ENCODE results near the gene LILRA1. TPM values are rescaled to one million over a fixed set of nuclear protein-coding genes. Genes with fewer than 3 reads are reported as not detected.
"Not testable (repeated sequence)": the region's sequence is repeated elsewhere in the genome, so short reads cannot be mapped to it uniquely, and the experiment has no call there.

Gene LILRA1
- total RNA-seq, 1 donor from 2014 or later = not detected

DNA sequence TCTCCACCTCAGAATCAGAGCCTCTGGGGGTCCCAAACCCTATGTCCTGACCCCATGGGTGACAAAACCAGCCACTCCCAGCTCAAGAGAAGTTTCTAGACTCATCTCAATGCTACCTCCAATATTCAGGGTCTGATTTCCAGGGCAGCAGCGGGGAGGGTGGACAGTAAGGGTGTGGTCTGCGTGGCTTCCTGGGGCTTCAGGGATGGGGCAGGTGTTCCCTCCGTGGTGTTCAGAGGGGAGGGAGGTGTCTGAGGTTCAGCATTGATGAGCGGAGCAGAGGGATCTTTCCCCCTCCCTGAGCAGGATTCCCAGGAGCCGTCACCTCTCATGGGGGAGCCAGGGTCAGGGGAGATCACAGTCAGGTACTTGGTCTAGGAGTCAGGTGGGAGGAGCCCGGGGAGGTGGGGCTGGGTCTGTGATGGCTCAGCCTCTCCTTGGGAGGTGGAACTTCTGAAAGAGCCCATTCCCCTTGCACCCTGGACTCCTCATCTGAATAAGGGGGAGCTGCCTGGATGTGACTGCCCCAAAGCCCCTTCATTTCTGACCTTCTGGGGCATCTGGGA, 16.9 kb upstream of the LILRA1 start:
- DNase-seq (ENCODE audit: low read depth, low spot score) = no peak

- DNase-seq (ENCODE audit: low read depth, low spot score) = no peak
Observed at GRCh38 chr19:54577334-54577733, 16.1 kb upstream of the LILRA1 start.

DNA sequence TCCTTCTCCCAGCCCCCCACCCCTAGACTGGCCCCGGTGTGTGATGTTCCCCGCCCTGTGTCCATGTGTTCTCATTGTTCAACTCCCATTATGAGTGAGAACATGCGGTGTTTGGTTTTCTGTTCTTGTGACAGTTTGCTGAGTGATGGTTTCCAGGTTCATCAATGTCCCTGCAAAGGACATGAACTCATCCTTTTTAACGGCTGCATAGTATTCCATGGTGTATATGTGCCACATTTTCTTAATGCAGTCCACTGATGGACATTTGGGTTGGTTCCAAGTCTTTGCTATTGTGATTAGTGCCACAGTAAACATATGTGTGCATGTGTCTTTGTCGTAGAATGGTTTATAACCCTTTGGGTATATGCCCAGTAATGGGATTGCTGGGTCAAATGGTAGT, 15.2 kb upstream of the LILRA1 start:
- not testable (repeated sequence) for DNase-seq (ENCODE audit: low read depth, low spot score)

DNA sequence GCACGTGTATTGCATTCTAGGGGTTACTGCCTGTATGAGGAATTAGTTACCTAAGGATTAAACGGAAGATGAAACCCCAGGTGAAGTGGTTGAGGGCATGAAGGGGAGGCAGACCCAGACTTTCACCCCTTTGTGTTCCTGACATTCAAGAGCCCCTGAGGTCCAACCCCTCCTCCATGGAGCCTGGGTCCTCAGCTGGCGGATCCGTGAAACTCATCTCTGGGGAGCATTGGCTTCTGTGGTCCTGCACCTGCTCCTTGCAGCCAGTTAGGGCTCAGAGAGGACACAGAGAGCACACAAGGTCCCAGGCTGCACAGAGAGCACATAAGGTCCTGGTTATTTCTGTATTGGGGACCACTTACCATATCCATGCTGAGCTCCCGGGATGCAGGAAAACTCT, 7.0 kb upstream of the LILRA1 start:
- no peak for DNase-seq (ENCODE audit: low read depth, low spot score)

DNA sequence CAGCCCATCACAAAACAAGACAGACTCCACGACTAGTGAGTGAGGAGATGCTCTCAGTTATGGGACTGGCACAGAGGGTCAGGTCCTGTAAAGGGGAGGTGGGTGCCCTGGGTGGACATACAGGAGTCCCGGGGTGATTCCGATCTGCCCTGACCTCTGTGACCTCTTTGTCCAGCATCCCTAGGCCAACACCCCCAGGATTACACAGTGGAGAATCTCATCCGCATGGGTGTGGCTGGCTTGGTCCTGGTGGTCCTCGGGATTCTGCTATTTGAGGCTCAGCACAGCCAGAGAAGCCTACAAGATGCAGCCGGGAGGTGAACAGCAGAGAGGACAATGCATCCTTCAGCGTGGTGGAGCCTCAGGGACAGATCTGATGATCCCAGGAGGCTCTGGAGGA, 6.4 kb upstream of the LILRA1 start:
- no peak for DNase-seq (ENCODE audit: low read depth, low spot score)

GRCh38 chr19:54593931-54594626, 647 bp downstream of the LILRA1 start:
- not testable (repeated sequence) for DNase-seq (ENCODE audit: low read depth, low spot score)

DNA sequence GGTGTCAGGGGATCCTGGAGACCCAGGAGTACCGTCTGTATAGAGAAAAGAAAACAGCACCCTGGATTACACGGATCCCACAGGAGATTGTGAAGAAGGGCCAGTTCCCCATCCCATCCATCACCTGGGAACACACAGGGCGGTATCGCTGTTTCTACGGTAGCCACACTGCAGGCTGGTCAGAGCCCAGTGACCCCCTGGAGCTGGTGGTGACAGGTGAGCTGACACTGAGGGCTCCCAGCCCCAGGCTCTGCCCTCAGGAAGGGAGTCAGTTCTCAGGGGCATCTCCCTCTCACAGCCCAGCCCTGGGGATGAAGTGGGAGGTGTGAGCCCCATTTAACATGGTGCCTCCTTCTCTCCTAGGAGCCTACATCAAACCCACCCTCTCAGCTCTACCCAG, 1.3 kb downstream of the LILRA1 start:
- no peak for DNase-seq (ENCODE audit: low read depth, low spot score)

DNA sequence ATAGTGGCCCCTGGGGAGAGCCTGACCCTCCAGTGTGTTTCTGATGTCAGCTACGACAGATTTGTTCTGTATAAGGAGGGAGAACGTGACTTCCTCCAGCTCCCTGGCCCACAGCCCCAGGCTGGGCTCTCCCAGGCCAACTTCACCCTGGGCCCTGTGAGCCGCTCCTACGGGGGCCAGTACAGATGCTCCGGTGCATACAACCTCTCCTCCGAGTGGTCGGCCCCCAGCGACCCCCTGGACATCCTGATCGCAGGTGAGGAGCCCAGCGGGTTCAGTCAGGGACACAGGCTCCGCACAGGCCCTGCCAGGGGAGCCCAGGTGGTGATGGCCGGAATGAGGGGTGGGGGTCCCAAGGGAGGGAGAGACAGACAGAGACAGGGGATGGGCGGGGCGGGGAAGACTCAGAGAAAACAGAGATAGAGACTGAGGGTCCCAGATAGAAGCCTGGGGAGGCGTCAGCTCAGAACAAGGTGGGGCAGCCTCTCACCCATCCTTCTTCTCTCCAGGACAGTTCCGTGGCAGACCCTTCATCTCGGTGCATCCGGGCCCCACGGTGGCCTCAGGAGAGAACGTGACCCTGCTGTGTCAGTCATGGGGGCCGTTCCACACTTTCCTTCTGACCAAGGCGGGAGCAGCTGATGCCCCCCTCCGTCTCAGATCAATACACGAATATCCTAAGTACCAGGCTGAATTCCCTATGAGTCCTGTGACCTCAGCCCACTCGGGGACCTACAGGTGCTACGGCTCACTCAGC, 2.4 kb downstream of the LILRA1 start:
- DNase-seq (ENCODE audit: low read depth, low spot score) = not testable (repeated sequence)

DNA sequence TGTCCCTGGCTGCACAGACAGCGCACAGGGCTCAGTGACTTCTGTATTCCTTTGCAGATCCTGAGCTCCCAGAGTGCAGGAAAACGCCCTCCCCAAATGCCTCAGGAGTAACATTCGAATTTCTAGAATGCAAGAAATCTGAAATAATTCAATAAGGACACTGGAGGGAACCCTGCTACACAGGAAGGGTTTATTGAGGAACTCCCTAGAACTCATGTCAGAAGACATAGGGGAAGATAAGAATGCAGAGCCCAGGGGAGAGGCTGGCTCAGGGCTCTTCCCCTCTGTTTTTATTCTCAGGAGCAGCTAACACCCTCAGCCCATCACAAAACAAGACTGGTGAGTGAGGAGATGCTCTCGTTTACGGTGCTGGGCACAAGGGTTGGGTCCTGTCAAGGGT, 6.8 kb downstream of the LILRA1 start:
- DNase-seq (ENCODE audit: low read depth, low spot score) = no peak

DNA sequence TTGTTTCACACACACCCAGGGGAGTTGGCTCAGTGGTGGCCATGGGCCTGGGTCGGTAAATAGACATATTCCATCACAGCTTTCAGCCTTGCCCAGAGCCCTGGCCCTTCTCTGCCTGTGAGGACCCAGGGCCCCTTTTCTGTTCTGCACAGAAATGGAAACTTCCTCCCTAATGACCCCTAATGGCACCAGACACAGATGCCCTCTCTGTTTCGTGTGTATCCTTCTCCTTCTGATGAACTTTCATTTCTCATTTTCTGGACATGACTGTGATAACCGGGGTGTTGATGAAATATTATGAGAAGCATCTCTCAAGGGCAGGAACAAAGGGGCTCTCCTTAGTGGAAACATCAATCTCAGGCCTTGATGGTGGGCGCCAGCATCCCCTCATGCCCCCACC, 12.8 kb downstream of the LILRA1 start:
- DNase-seq (ENCODE audit: low read depth, low spot score) = no peak

DNA sequence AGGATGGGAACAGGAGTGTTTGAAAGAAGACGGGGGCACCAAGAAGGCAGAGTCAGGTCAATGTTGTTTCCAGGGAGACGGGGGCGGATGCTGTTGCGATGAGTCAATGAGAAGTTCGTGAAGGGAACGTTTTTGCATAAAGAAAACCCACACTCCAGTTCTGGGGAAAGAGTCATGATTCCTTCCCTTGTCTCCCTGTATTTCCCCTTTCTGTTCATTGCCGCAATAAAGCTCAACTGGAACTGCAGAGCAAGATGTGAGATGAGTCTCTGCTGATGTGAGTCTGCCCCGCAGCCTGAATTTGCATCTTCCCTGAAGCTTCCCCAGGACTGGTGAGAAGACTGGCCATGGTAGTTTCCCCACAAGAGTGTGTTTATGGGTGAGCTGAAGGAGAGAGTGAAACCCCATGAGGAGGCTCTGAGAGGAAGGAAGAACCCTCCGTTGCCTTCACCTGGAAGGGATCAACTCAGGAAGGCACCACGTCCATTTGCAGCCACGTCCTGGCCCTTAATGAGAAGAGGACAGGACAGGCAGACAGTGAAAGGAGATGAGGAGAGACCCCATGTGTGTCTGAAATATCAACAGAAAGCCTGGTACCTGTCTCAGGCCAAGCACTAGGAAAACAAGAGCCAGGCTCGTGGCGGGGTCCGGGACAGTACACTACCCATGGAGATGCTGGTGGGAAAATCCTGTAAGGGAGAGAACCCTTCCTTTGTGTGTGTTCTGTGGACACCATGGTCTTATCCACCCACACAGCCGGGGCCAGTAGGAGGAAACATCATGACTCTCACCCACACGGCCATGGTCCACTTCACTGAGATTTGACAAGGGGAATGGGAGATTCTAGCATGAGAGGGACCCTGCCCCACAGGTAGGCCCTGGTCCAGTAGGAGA, 13.7 kb downstream of the LILRA1 start:
- no peak for DNase-seq (ENCODE audit: low read depth, low spot score)

DNA sequence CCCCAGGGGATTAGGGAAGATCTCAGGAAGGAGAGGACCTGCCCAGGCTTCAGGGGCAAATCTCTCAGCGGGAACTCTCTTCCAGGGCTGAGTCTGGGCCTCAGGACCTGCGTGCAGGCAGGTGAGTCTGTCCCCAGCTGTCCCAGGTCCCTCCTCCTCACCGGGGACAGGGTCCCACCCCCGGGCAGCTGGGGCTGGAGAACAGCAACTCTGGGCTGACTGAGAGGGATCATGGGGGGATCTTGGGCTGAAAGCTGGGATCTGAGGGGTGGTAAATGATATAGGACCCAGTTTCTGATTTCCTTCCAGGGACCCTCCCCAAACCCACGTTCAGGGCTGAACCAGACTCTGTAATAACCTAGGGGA, 14.3 kb downstream of the LILRA1 start:
- DNase-seq (ENCODE audit: low read depth, low spot score) = no peak

DNA sequence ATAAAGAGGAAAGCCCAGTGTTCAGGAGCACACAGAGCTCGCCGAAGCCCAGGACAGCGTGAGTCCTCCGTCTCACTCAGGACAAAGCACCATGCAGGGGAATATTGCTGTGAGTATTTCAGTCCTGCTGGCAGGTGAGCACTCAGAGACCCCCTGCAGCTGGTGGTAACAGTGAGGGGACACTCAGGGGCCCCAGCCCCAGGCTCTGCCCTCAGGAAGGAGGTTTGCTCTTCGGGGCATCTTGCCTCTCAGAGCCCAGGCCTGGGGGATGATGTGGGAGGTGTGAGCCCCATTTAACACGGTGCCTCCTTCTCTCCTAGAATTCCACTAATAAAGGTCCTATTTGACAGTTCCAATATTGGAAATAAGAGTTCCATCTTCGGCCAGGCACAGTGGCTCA, 14.8 kb downstream of the LILRA1 start:
- DNase-seq (ENCODE audit: low read depth, low spot score) = no peak

DNA sequence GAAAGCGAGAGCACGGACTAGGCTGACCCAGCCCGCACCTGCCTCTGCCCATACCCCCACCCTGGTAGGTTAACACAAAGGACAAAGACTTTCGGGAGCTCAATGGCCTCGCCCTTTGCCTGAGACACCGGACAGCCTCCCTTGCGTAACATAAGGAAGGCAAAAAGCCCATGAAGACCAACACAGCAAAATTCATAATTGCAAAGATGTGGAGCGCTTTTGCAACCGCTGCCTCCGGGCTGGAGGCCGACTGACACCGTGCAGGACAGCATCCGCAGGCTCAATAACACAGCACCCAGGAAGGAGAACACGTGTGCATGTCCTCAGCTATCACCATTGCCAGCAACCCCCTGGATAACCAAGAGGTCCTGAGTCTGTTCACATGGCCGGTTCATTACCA, 15.4 kb downstream of the LILRA1 start:
- DNase-seq (ENCODE audit: low read depth, low spot score) = no peak

DNA sequence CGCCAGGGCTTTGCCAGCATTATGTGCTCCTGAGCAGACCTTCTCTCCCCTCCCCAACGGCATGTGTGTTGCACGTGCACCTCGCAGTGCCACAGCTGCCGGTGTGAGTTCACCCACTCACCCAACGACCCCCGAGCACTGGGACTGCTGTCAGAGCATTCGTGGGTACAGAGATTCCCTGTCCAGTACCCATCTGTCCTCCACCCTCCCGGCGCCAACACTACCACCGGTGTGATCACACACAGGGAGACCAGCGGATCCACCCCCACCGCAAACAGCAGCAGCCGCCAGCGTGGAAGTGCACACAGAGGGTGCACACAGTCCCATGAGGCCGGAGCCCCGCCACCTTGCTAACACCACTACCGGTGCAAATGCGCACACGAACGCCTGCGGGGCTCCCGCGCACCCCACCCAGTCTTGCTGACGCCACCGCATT, 15.9 kb downstream of the LILRA1 start:
- DNase-seq (ENCODE audit: low read depth, low spot score) = no peak

GRCh38 chr19:54612428-54612827, 19.0 kb downstream of the LILRA1 start:
- DNase-seq (ENCODE audit: low read depth, low spot score) = no peak

DNA sequence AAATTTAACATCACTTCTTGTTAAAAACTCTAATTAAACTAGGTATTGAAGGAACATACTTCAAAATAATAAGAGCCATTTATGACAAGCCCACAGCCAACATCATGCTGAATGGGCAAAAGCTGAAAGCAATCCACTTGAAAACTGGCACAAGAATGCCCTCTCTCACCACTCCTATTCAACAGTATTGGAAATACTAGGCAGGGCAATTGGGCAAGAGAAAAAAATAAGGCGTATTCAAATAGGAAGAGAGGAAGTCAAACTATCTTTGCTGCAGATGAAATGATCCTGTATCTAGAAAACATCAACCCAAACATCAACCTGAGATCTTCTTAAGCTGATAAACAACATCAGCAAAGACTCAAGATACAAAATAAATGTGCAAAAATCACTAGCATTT, 21.3 kb downstream of the LILRA1 start:
- no peak for DNase-seq (ENCODE audit: low read depth, low spot score)

DNA sequence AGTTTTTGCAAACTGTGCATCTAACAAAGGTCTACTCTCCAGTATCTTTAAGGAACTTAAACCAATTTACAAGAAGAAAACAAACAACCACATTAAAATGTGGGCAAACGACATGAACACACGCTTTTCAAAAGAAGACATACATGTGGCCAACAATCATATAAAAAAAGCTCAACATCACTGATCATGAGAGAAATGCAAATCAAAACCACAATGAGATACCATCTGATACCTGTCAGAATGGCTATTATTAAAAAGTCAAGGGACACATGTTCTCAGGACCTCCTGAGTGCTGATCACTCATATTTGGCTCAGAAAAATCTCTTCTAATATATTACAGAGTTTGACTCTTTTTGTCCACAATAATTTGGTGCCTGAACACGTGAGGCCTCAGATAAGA, 22.6 kb downstream of the LILRA1 start:
- DNase-seq (ENCODE audit: low read depth, low spot score) = no peak

DNA sequence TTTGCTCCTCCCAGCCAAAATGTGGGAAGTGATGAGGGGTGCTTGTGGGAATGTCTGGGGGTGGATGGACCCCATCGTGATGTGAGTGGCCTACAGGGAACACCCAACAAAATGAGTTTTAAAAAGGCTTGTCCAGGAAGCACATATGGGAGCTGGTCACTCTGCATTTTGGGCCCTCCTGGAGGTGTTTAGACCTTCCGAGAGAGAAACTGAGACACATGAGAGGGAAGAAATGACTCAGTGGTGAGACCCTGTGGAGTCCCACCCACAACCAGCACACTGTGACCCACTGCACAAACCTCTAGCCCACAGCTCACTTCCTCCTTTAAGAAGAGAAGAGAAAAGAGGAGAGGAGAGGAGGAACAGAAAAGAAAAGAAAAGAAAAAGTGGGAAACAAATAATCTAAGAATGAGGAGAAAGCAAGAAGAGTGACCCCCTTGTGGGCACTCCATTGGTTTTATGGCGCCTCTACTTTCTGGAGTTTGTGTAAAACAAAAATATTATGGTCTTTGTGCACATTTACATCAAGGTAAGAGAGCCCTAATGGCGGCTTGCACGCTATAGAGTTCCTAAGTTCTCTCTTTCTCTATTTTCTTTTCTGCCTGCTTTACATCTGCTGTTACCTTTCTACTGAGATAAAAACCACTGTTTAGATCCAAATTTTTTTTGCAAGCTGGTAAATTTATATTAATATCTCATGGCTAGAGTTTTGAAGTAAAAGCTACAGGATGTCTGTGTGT, 23.6 kb downstream of the LILRA1 start:
- no peak for DNase-seq (ENCODE audit: low read depth, low spot score)

DNA sequence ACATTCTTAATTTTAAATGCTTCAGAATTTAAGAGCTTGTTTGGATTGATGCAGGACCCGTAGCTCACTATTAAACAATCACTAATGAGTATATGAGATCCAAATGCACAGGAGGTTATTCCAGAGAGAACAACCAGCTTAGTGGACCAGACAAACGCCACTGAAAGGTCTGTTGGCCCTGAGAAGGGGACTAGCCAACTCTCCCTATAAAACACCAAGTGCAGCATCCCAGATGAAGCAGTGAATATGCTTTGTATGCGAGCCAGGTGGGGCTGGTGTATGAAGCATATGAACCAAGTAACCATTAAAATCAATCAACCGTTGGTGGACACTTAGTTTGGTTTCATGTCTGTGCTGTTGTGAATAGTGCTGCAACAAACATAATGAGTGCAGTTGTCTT, 27.0 kb downstream of the LILRA1 start:
- no peak for DNase-seq (ENCODE audit: low read depth, low spot score)

GRCh38 chr19:54622431-54622830, 29.0 kb downstream of the LILRA1 start:
- no peak for DNase-seq (ENCODE audit: low read depth, low spot score)

All from pulmonary artery endothelial cell (primary cell).